Stimulated activated CD8-positive, alpha-beta memory T cell treated with anti-CD3 and anti-CD28 coated beads, Interleukin-7, amount 100 ng/mL, for 48 hours (primary cell): ENCODE results near the gene ERFE.
"Not testable (repeated sequence)": the region's sequence is repeated elsewhere in the genome, so short reads cannot be mapped to it uniquely, and the experiment has no call there.

Experiments used
- DNase-seq, 2 donors: peaks; one replicate each; pipeline ENCODE4 v3.0.0-alpha.2; 2020; ENCODE audit warnings: low read depth in 1 of 2; ENCODE audit errors: extremely low read depth in 1 of 2

ERFE gene

GRCh38 chr2:238166391-238167343 lies 7.9 kb downstream of the ERFE start:
- no peak for DNase-seq

DNA sequence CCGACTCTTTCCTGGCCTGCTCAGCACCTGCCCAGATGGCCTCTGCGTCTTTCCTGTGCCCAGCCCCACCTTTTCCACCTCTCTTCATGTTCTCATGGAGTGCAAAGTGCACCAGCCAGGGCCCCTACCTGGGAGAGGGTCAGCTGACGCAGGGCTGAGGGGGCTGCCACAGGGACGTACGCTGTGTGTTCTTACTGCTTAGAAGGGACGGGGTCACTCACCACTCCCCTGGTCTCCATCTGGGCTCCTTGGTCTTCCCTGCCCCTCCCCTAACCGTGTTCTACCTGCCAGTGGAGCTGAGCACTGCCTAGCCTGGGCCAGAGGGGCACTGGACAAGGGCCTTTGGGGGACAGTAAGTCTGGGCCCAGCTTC lies 8.6 kb downstream of the ERFE start:
- DNase-seq: no peak

GRCh38 chr2:238167761-238168160 lies 9.0 kb downstream of the ERFE start:
- DNase-seq: no peak

DNA sequence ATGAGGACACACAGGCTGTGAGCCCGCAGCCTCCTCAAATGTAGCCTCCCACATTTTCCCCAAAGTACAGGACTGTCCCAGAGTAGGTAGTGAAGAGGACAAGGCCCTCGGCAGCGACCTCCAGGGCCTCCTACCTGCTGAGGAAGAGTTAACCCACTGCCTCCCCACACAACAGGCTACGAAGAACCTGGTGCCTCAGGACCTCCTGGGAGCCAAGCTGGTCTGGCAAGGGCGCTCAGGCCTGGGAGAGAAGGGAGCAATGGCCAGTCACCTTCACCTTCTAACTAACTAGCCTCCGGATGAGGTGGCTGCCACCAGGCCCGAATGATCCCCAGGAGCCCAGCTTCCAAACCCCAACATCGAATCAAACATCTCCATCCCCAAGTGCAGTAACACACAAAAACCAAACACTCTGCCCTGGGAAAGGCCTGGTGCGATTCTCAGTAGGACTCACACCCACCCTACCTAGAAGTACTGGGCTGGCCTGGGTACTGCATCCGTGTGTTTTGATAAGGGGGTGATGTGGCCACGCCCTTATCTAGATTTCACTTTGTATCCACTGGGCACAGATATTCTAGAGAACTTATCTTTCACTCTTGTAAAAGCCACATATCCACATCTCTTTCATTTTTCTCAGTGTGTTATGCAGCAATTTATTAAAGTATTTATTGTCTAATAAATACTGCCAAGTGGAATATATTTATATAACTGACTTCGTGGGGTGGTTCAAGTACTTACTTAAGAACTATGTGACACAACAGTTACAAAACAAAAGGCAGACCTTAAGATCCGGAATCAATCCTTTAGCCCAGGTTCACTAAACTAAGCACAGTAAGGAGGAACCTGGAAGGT lies 9.7 kb downstream of the ERFE start:
- no peak for DNase-seq

DNA sequence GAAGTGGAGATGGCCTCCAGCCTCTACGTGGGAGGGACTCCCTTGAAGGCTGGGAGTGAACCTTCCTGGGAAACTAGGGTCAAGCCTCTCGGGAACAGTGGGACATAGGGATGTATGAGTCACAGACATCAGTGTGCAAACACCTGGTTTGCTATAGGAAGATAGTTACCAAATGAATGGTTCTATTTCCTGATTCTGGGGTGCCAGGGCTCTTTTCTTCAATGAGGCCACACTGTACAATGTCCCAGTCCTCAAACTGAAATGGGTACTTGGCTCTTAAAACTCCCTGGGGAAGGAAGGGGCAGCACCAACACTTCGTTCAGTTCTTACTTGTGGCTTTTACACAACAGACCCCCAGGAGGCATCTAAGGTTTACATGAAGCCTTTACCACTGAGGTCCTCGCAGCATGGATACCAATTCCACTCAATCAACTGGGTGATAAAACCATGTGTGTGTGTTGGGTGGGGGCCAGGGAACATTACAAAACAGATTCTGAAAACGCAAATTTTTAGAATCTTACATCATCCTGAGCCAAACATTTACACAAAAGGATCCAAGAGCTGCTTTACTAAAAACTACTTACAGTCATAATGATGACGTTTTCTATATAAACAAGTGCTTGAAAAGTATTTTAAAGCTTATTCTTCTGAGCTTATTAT lies 10.4 kb downstream of the ERFE start:
- no peak for DNase-seq

DNA sequence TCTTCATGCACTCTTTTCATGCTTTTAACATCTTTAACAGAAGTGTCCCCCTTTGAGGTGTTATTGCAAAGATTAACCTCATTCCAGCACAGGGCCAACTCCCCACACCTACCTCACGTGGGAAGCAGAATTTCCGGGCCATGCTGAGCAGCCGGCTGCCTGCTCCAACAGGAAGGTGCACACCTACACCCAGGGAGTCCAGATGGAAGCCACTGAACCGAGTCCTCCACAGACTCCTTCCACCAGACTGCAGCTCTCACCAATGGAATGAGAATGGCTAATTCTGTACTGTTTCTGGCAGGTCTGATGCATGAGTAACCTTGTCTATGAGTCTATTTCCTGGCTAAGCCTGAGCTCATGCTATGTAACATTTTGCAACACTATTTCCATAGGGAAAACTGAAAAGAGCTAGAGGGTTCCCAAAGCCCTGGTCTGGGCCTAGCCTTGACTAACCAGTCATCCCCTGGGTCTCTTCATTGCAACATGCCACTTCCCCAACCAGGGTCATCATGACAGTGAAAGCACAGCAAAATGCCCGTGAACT lies 11.0 kb downstream of the ERFE start:
- no peak for DNase-seq

GRCh38 chr2:238170386-238171071 lies 11.8 kb downstream of the ERFE start:
- no peak for DNase-seq

DNA sequence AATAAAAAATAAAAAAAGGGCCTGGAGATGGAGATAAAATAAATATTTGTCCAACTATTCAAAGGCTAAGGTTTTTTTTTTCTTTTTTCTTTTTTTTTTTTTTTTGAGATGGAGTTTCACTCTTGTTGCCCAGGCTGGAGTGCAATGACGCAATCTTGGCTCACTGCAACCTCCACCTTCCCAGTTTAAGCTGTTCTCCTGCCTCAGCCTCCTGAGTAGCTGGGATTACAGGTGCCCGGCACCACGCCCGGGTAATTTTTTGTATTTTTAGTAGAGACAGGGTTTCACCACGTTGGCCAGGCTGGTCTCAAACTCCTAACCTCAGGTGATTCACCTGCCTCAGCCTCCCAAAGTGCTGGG lies 12.3 kb downstream of the ERFE start:
- not testable (repeated sequence) for DNase-seq

GRCh38 chr2:238171575-238172187 lies 12.9 kb downstream of the ERFE start:
- DNase-seq: no peak

- DNase-seq: no peak
Observed at GRCh38 chr2:238172439-238172838, 13.7 kb downstream of the ERFE start.

GRCh38 chr2:238173692-238174091 lies 14.9 kb downstream of the ERFE start:
- no peak for DNase-seq

DNA sequence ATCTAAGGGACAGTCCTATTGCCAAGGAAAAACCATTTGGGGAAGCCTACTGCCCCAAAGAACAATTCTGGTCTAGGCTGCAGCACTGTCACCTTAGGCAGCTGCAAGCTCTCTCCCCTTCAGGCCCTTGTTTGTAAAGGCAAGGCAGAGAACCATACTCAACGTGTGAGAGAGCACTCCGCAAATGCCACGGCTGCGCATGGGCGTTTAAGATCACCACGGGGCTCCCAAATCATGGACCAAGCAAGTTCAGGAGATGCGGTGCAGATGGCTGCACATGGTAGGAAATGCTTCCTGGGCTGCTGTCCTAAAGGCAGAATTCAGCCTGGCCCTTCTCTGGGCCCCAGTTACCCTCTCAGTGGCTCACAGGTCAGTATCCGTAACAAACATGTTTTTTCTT lies 15.5 kb downstream of the ERFE start:
- no peak for DNase-seq

- no peak for DNase-seq
Observed at GRCh38 chr2:238174701-238175100, 15.9 kb downstream of the ERFE start.

- no peak for DNase-seq
Observed at GRCh38 chr2:238176613-238177012, 17.8 kb downstream of the ERFE start.

GRCh38 chr2:238180554-238180953 lies 21.8 kb downstream of the ERFE start:
- no peak for DNase-seq

DNA sequence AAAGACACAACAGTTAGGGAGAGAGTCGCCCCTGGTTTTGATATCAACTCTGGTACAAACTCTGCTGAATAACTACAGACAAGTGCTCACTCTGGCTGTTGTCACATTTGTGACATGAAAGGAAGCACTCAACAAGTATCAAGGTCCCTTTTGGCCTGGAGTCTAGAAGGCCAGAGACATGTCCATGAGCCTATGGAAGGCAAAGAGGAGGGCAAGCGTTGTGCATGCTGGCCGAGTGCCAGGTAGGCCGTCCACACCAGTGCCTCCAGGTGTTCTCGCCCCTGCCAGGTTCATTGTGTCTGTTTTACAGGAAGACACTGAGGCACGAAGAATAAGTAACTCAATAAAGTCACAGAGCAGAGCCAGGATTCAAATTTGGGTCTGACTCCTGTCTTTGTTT lies 23.6 kb downstream of the ERFE start:
- DNase-seq: no peak

DNA sequence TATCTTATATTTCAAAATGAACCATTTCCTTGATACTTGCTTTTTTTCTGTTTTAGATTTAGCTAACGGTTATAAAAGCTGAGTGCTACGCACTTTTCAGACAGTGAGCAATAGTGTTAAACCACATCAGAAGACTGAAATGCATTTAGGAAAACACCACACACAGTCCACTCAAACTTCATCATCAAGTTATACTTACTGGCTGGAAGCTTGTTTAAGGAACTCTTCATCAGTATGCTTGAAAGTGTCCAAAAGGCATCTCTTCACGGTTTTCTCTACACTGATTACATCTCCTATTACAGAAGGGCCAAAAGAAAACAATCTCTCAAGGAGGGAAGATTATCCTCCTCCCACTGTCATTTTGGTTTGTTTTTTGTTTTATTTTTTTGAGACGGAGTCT lies 25.1 kb downstream of the ERFE start:
- DNase-seq: no peak

DNA sequence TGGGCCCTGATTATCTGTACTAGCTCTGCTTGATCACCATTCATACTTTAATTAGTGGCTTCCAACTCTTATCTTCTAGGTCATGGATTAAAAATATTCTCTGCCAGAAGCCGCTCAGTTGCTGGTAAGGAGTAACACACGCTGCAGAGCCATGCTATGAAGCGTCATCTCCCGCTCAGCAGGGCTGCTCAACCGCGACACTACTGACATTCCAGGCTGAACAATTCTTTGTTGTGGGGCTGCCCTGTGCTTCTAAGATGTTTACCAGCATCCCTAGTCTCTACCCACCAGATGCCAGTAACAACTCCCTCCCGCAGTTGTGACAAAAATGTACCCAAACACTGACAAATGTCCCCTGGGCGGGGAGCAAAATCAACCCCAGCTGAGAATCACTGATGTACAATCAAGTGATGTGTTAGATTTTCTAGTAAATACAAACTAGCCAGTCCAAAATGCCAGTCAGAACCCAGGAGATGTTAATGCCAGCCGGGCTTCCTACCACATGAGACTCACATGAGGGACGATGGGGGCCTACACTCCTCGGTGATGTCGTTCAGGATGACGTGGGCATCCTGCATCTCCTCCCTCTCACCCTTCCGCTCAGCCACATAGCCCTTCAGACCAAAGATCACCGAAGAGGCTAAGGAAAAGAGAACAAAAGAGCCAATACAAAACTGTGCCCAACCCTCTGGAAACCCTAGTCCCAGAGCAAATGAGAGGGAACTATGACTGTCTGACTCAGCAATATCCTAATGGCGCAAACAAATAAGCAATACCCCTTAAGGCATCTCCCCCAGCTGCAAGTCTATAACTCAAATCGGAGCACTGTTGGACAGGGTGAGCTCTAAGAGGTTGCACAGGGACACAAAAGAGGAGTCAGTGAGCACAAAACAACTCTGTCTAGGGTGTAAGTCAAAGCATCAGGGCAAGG lies 29.1 kb downstream of the ERFE start:
- no peak for DNase-seq

GRCh38 chr2:238190445-238190844 lies 31.7 kb downstream of the ERFE start:
- DNase-seq: no peak
